Thymus (tissue), 11 donors: ENCODE measurements around the gene TRIM73. TPM values are rescaled to one million over a fixed set of nuclear protein-coding genes. Genes with fewer than 3 reads are reported as not detected.
"Not testable (repeated sequence)": the region's sequence is repeated elsewhere in the genome, so short reads cannot be mapped to it uniquely, and the experiment has no call there.

Experiments used
- DNase-seq, 9 donors: peaks; one replicate each; pipeline ENCODE4 v3.0.0-alpha.2; 2013; ENCODE audit warnings: low spot score in 9 of 9, low read depth in 6 of 9, missing footprints in 1 of 9
- H3K27ac ChIP-seq, 2 donors: one replicate each; pipeline ENCODE4 v1.5.1; 2013; ENCODE audit warnings: control low read depth in 1 of 2, low read depth in 1 of 2, low read length in 1 of 2, mild to moderate bottlenecking in 1 of 2, moderate library complexity in 1 of 2
- H3K27me3 ChIP-seq, 2 donors: one replicate each; pipeline ENCODE4 v1.5.1; 2013; ENCODE audit warnings: low read length in 1 of 2; ENCODE audit not compliant: control insufficient read depth in 2 of 2, insufficient read depth in 1 of 2
- H3K36me3 ChIP-seq, 2 donors: one replicate each; pipeline ENCODE4 v1.5.1; 2013; ENCODE audit warnings: low read length in 1 of 2, mild to moderate bottlenecking in 1 of 2, moderate library complexity in 1 of 2; ENCODE audit not compliant: control insufficient read depth in 2 of 2, insufficient read depth in 2 of 2
- H3K4me1 ChIP-seq, 2 donors: one replicate each; pipeline ENCODE4 v1.5.1; 2013; ENCODE audit warnings: low read length in 2 of 2; ENCODE audit not compliant: control insufficient read depth in 2 of 2, insufficient read depth in 2 of 2
- H3K4me3 ChIP-seq, 2 donors: one replicate each; pipeline ENCODE4 v1.5.1; 2013; ENCODE audit warnings: low read length in 2 of 2, control low read depth in 1 of 2, mild to moderate bottlenecking in 1 of 2
- H3K9me3 ChIP-seq, 2 donors: one replicate each; pipeline ENCODE4 v1.5.1; 2013; ENCODE audit warnings: low read length in 1 of 2, mild to moderate bottlenecking in 1 of 2; ENCODE audit not compliant: control insufficient read depth in 2 of 2, insufficient read depth in 1 of 2
- WGBS: extraction: QIAGEN DNeasy Blood & Tissue Kit; methylation state at CpG from one replicate; pipeline ENCODE4 v1.1.7; 2013; 5-methylcytosine and 5-hydroxymethylcytosine counted together
- polyA plus RNA-seq: library from polyadenylated mRNA; stranded (reverse); fragments of 200-250 nt; gene quantifications from one replicate; pipeline ENCODE4 v1.2.3, GENCODE V29; 2013
- total RNA-seq: library from RNA; stranded (reverse); fragments of 120-200 nt; gene quantifications from one replicate; pipeline ENCODE4 v1.2.4, GENCODE V29; 2013
- donor health status: healthy.

Gene TRIM73
- total and polyA plus RNA-seq, 2 donors, result 1.3 to 9.9 TPM

DNA sequence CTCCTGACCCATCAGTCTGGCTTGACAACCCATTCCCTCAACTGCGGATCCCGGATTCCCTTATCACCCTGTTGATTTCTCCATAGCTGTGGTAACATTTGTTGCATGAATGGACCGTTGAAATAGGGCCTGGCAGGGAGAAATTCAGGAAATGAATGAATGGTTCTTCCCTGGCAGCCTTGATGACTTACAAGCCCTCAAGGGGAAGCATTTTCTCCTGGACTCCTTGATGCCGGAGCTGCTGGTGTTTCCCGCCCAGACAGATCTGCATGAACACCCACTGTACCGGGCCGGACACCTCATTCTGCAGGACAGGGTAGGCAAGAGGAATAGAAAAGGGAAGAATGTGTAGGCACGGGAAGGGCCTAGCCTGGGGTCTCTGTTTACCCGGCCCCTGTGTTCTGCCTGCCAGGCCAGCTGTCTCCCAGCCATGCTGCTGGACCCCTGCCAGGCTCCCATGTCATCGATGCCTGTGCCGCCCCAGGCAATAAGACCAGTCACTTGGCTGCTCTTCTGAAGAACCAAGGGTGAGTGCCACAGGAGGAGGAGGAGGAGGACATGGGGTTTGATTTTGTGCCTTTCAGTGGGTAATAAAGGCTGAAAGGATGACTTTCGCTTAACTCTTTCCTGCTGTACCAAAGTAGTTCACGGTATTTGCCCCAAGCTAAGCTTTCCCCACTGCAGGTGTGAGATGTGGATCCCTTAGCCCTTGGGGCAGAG, 19.4 kb downstream of the TRIM73 start:
- not testable (repeated sequence) for H3K4me1 ChIP-seq
- 96% methylated on average over 12 of the region's 13 CpGs for WGBS

DNA sequence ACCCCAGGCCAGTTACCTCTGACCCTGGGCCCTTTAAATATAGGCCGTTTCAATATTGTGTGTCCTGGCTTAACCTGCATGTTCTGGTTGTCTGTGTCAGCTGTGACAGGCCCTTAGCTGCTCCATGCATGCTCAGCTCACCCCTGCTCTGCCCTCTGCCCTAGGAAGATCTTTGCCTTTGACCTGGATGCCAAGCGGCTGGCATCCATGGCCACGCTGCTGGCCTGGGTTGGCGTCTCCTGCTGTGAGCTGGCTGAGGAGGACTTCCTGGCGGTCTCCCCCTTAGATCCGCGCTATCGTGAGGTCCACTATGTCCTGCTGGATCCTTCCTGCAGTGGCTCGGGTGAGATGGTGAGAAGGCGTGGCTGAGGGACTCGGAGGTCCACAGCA, 20.0 kb downstream of the TRIM73 start:
- 98% methylated on average over 11 of the region's 11 CpGs for WGBS
- not testable (repeated sequence) for H3K27me3 ChIP-seq, H3K9me3 ChIP-seq, H3K4me3 ChIP-seq, DNase-seq, H3K4me1 ChIP-seq, H3K27ac ChIP-seq
- H3K36me3 ChIP-seq, result peaks cover 13 to 25% of the 10 kb centered on the region in 2 donors

More for the DNA sequence above, 19.4 kb downstream of the TRIM73 start:
- not testable (repeated sequence) for DNase-seq, H3K4me3 ChIP-seq, H3K9me3 ChIP-seq, H3K27me3 ChIP-seq, H3K27ac ChIP-seq
- peaks cover 9 to 22% of the 10 kb centered on the region in 2 donors for H3K36me3 ChIP-seq

- not testable (repeated sequence) for DNase-seq
- WGBS, result 98% methylated on average over 19 of the region's 27 CpGs
- H3K36me3 ChIP-seq, result peaks cover 16 to 28% of the 10 kb centered on the region in 2 donors
These were observed 20.5 kb downstream of the TRIM73 start for GRCh38 chr7:75415829-75416373.

GRCh38 chr7:75416787-75417186, 21.4 kb downstream of the TRIM73 start:
- not testable (repeated sequence) for DNase-seq
- peaks cover 21 to 35% of the 10 kb centered on the region in 2 donors for H3K36me3 ChIP-seq
- 98% methylated on average over 8 of the region's 9 CpGs for WGBS

More at GRCh38 chr7:75415829-75416373, 20.5 kb downstream of the TRIM73 start:
- not testable (repeated sequence) for H3K27me3 ChIP-seq, H3K4me1 ChIP-seq, H3K4me3 ChIP-seq, H3K9me3 ChIP-seq, H3K27ac ChIP-seq

DNA sequence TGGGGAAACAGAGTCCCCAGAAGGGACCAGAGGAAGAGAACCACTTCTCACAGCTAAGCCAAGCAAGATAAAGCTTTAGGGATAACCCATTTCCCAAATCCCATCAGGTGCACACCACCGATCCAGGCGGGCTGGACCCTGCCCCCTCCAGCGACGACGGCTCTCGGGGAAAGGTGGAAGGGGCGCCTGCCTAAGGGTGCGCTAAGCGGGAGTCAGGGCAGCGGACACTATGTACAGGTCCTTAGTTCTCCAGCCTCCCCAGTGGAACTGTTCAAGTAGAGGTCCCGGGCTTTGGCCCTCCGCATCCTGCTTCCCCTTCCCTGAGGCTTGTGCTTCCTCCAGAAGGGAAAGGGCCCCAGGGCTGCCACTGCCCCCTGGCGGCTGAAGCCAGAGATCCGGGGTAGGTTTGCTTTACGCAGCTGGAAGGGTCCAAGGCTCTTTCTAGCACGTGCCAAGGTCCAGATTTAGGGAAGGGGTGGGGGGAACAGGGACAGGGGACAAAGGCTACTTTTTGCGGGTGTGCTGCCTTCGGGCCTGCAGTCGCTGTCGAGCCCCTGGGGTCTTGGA, 22.9 kb downstream of the TRIM73 start:
- H3K4me3 ChIP-seq, H3K27ac ChIP-seq: not testable (repeated sequence)
- peaks cover 22 to 38% of the 10 kb centered on the region in 2 donors for H3K36me3 ChIP-seq

More at GRCh38 chr7:75416787-75417186, 21.4 kb downstream of the TRIM73 start:
- not testable (repeated sequence) for H3K27ac ChIP-seq, H3K4me3 ChIP-seq, H3K27me3 ChIP-seq, H3K4me1 ChIP-seq, H3K9me3 ChIP-seq

GRCh38 chr7:75419210-75419609, 23.8 kb downstream of the TRIM73 start:
- H3K27ac ChIP-seq, DNase-seq, H3K4me1 ChIP-seq, H3K27me3 ChIP-seq, H3K4me3 ChIP-seq, H3K9me3 ChIP-seq: not testable (repeated sequence)
- H3K36me3 ChIP-seq, result peaks cover 27 to 39% of the 10 kb centered on the region in 2 donors
- WGBS, result 97% methylated on average over 12 of the region's 13 CpGs

More for the DNA sequence above, 22.9 kb downstream of the TRIM73 start:
- not testable (repeated sequence) for H3K27me3 ChIP-seq, DNase-seq, H3K9me3 ChIP-seq, H3K4me1 ChIP-seq
- 97% methylated on average over 16 of the region's 20 CpGs for WGBS

GRCh38 chr7:75419693-75420092, 24.3 kb downstream of the TRIM73 start:
- not testable (repeated sequence) for H3K27me3 ChIP-seq, H3K9me3 ChIP-seq, DNase-seq, H3K4me1 ChIP-seq, H3K27ac ChIP-seq, H3K4me3 ChIP-seq
- H3K36me3 ChIP-seq, result peaks cover 30 to 43% of the 10 kb centered on the region in 2 donors
- WGBS, result 96% methylated on average over 11 of the region's 13 CpGs

DNA sequence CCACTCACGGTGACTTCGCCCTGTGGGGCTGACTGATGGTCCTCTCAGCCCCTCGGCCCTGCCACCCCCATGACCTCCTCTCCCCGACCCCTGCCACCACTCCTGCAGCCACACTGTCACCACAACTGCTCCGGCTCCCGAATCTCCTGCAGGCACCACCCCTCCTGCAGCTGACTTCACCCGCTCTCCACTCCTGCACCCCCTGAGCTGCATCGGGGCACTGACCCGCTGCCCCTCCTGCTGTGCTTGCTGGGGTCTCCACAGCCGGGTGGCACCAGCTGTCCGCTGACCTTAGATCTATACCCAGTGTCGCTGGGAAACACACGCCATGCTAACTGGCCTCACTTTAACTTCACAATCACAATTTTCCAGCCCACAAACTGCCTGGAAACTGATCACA, 24.7 kb downstream of the TRIM73 start:
- H3K4me3 ChIP-seq, H3K27me3 ChIP-seq, H3K4me1 ChIP-seq, DNase-seq, H3K27ac ChIP-seq, H3K9me3 ChIP-seq: not testable (repeated sequence)
- peaks cover 28 to 39% of the 10 kb centered on the region in 2 donors for H3K36me3 ChIP-seq
- WGBS, result 91% methylated on average over 12 of the region's 13 CpGs
